ENCODE measurements around the gene ZNF567. TPM values are rescaled to one million over a fixed set of nuclear protein-coding genes. Genes with fewer than 3 reads are reported as not detected.
"Not testable (repeated sequence)": the region's sequence is repeated elsewhere in the genome, so short reads cannot be mapped to it uniquely, and the experiment has no call there.

The ZNF567 gene
- total and polyA plus RNA-seq, 9 donors = 4.9 to 8.9 (median 7.5) TPM

DNA sequence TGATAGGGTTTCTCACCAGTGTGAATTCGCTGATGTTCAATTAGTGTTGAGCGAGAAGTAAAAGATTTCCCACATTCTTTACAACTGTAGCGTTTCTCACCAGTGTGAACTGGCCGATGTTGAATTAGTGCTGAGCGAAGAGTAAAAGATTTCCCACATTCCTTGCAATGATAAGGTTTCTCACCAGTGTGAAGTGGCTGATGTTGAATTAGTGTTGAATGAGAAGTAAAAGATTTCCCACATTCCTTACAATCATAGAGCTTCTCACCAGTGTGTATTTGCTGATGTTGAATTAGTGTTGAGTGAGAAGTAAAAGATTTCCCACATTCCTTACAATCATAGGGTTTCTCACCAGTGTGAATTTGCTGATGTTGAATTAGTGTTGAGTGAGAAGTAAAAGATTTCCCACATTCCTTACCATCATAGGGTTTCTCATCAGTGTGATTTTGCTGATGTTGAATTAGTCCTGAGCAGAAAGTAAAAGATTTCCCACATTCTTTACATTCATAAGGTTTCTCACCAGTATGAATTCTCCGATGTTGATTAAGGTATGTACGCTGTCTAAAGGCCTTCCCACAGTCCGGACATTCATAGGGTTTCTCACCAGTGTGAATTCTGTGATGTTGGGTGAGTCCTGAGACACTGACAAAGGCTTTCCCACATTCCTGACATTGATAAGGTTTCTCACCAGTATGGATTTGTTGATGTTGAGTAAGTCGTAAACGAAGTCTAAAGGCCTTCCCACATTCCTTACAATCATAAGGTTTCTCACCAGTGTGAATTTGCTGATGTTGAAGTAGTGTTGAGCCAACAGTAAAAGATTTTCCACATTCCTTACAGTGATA lies 61.2 kb downstream of the ZNF567 start:
- Histone ChIP-seq H3K4me1 (ENCODE audit: control insufficient read depth, insufficient read depth, low read length) (no peaks in the 10 kb centered on the region), H3K36me3 (ENCODE audit: control insufficient read depth, insufficient read depth, low read length) (peaks cover 45% of the 10 kb centered on the region), H3K27me3 (ENCODE audit: control insufficient read depth, insufficient read depth, low read length) (no peaks in the 10 kb centered on the region), H3K27ac (ENCODE audit: low read length) (no peak overlapping the region), H3K4me3 (ENCODE audit: low read length) (no peak overlapping the region), H3K9me3 (replicated peaks; ENCODE audit: control insufficient read depth, low read depth, low read length) (peaks cover 76% of the 10 kb centered on the region)
- WGBS (ENCODE audit: insufficient coverage) = 100% methylated on average over 1 of the region's 10 CpGs
- DNase-seq = no peak

DNA sequence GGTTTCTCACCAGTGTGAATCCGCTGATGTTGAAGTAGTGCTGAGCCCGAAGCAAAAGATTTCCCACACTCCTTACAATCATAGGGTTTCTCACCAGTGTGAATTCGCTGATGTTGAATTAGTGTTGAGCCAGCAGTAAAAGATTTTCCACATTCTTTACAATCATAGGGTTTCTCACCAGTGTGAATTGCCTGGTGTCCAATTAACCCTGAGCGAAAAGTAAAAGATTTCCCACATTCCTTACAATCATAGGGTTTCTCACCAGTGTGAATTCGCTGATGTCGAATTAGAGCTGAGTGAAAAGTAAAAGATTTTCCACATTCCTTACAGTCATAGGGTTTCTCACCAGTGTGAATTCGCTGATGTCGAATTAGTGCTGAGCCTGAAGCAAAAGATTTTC lies 62.2 kb downstream of the ZNF567 start:
- Histone ChIP-seq H3K36me3 (ENCODE audit: control insufficient read depth, insufficient read depth, low read length) (peaks cover 45% of the 10 kb centered on the region), H3K9me3 (replicated peaks; ENCODE audit: control insufficient read depth, low read depth, low read length) (peaks cover 75% of the 10 kb centered on the region)
- not testable (repeated sequence) for DNase-seq; H3K27me3 ChIP-seq (ENCODE audit: control insufficient read depth, insufficient read depth, low read length); H3K4me3 ChIP-seq (ENCODE audit: low read length); H3K27ac ChIP-seq (ENCODE audit: low read length); H3K4me1 ChIP-seq (ENCODE audit: control insufficient read depth, insufficient read depth, low read length)
- no CpG with 5 or more reads among the region's 8 CpGs for WGBS (ENCODE audit: insufficient coverage)

DNA sequence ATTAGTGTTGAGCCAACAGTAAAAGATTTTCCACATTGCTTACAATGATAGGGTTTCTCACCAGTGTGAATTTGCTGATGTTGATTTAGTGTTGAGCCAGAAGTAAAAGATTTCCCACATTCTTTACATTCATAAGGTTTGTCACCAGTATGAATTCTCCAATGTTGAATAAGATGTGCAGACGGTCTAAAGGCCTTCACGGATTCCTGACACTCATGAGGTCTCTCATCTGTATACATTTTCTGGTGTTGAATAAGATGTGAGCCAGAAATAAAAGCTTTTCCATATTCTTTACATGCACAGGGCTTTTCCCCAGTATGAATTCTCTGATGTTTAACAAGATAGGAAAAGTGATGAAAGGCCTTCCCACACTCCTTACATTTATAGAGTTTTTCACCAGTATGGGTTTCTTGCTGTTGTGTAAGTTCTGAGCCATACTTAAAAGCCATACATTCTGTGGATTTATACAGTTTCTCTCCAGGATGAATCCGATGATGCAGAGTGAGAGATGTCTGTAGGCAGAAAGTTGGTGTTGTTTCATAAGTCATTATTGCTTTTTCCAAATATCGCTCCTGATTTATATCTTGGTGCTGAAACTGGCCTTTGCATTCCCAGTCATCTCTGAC lies 62.8 kb downstream of the ZNF567 start:
- Histone ChIP-seq H3K36me3 (ENCODE audit: control insufficient read depth, insufficient read depth, low read length) (peaks cover 45% of the 10 kb centered on the region), H3K4me1 (ENCODE audit: control insufficient read depth, insufficient read depth, low read length) (no peaks in the 10 kb centered on the region)
- no CpG with 5 or more reads among the region's 4 CpGs for WGBS (ENCODE audit: insufficient coverage)

More for the DNA sequence above, 62.8 kb downstream of the ZNF567 start:
- no peaks in the 10 kb centered on the region for H3K27me3 ChIP-seq (ENCODE audit: control insufficient read depth, insufficient read depth, low read length)
- no peak overlapping the region for H3K4me3 ChIP-seq (ENCODE audit: low read length)
- H3K9me3 ChIP-seq (replicated peaks; ENCODE audit: control insufficient read depth, low read depth, low read length) = peaks cover 78% of the 10 kb centered on the region
- no peak overlapping the region for H3K27ac ChIP-seq (ENCODE audit: low read length)
- DNase-seq = no peak

Other genes with a start within 250 kb of the ZNF567 start
- gene ZNF566, start 198.1 kb upstream of the ZNF567 start, total RNA-seq = 17.0 TPM
- gene ZNF566, start 198.1 kb upstream of the ZNF567 start, polyA plus RNA-seq (ENCODE audit: insufficient read depth in 1 of 8, insufficient read length in 8 of 8, low replicate concordance in 1 of 8) = 10 to 100 TPM in 2 of 8 donors, 1 to 10 TPM in 6; 7.1 to 10.7 (median 9.1) TPM
- gene ZNF260, start 159.3 kb upstream of the ZNF567 start, total RNA-seq = 15.9 TPM
- gene ZNF260, start 159.3 kb upstream of the ZNF567 start, polyA plus RNA-seq (ENCODE audit: insufficient read depth in 1 of 8, insufficient read length in 8 of 8, low replicate concordance in 1 of 8) = 10 to 100 TPM in 6 of 8 donors, 1 to 10 TPM in 2; 7.5 to 14.5 (median 10.8) TPM
- 16.8 TPM for gene ZNF529, start 114.3 kb upstream of the ZNF567 start, total RNA-seq
- gene ZNF529, start 114.3 kb upstream of the ZNF567 start, polyA plus RNA-seq (ENCODE audit: insufficient read depth in 1 of 8, insufficient read length in 8 of 8, low replicate concordance in 1 of 8) = 10 to 100 TPM; 10.4 to 17.7 (median 12.7) TPM
- 15.3 TPM for gene ZNF382, start 82.3 kb upstream of the ZNF567 start, total RNA-seq
- 10 to 100 TPM in 2 of 8 donors, 1 to 10 TPM in 6; 5.1 to 11.5 (median 8.0) TPM for gene ZNF382, start 82.3 kb upstream of the ZNF567 start, polyA plus RNA-seq (ENCODE audit: insufficient read depth in 1 of 8, insufficient read length in 8 of 8, low replicate concordance in 1 of 8)
- gene ZNF461, start 20.8 kb upstream of the ZNF567 start, total RNA-seq = 9.6 TPM
- 10 to 100 TPM in 1 of 8 donors, 1 to 10 TPM in 7; 5.5 to 13.5 (median 7.8) TPM for gene ZNF461, start 20.8 kb upstream of the ZNF567 start, polyA plus RNA-seq (ENCODE audit: insufficient read depth in 1 of 8, insufficient read length in 8 of 8, low replicate concordance in 1 of 8)
- 3.7 TPM for gene ZNF850, start 85.2 kb downstream of the ZNF567 start, total RNA-seq
- gene ZNF850, start 85.2 kb downstream of the ZNF567 start, polyA plus RNA-seq (ENCODE audit: insufficient read depth in 1 of 8, insufficient read length in 8 of 8, low replicate concordance in 1 of 8) = 1 to 10 TPM in 6 of 8 donors, under 1 TPM in 2; 0.91 to 2.0 (median 1.3) TPM
- gene ZNF790, start 150.8 kb downstream of the ZNF567 start, total RNA-seq = 10.6 TPM
- 1 to 10 TPM; 4.8 to 7.6 (median 6.3) TPM for gene ZNF790, start 150.8 kb downstream of the ZNF567 start, polyA plus RNA-seq (ENCODE audit: insufficient read depth in 1 of 8, insufficient read length in 8 of 8, low replicate concordance in 1 of 8)
- gene ZNF345, start 163.3 kb downstream of the ZNF567 start, total RNA-seq = 6.7 TPM
- 1 to 10 TPM; 4.3 to 7.8 (median 6.4) TPM for gene ZNF345, start 163.3 kb downstream of the ZNF567 start, polyA plus RNA-seq (ENCODE audit: insufficient read depth in 1 of 8, insufficient read length in 8 of 8, low replicate concordance in 1 of 8)
- 7.3 TPM for gene ZNF829, start 228.7 kb downstream of the ZNF567 start, total RNA-seq
- 1 to 10 TPM; 2.8 to 5.2 (median 4.2) TPM for gene ZNF829, start 228.7 kb downstream of the ZNF567 start, polyA plus RNA-seq (ENCODE audit: insufficient read depth in 1 of 8, insufficient read length in 8 of 8, low replicate concordance in 1 of 8)
- 29.8 TPM for gene ZNF568, start 228.7 kb downstream of the ZNF567 start, total RNA-seq
- 10 to 100 TPM; 21.9 to 37.4 (median 30.8) TPM for gene ZNF568, start 228.7 kb downstream of the ZNF567 start, polyA plus RNA-seq (ENCODE audit: insufficient read depth in 1 of 8, insufficient read length in 8 of 8, low replicate concordance in 1 of 8)